AG20443 (cell line): ENCODE data around the gene SLC6A9.
A peak's percentile ranks its signal among the peaks of the same experiment; 100 is the strongest.

Experiments used
- DNase-seq: peaks from one replicate; pipeline ENCODE4 v3.0.0; 2012; ENCODE audit warnings: low spot score, mixed read lengths

The SLC6A9 gene

GRCh38 chr1:44031252-44032169 is at the start of gene SLC6A9:
TSS of gene SLC6A9 (minus strand) at chr1:44031462. CDS start at chr1:44024277, 7,185 bp downstream.
- DNase-seq: peak; percentile 72

- no peak for DNase-seq
Measured at GRCh38 chr1:44079566-44079965, 48.3 kb upstream of the SLC6A9 start.

- no peak for DNase-seq
Measured at GRCh38 chr1:44078104-44078503, 46.8 kb upstream of the SLC6A9 start.

- DNase-seq: no peak
Measured at GRCh38 chr1:44077421-44077820, 46.2 kb upstream of the SLC6A9 start.

- no peak for DNase-seq
Measured at GRCh38 chr1:44076066-44076465, 44.8 kb upstream of the SLC6A9 start.

- no peak for DNase-seq
Measured at GRCh38 chr1:44074415-44074814, 43.2 kb upstream of the SLC6A9 start.

- no peak for DNase-seq
Measured at GRCh38 chr1:44073528-44073927, 42.3 kb upstream of the SLC6A9 start.

- DNase-seq: no peak
Measured at GRCh38 chr1:44072821-44073220, 41.6 kb upstream of the SLC6A9 start.

GRCh38 chr1:44072204-44072603 is 40.9 kb upstream of the SLC6A9 start:
- peak; percentile 78 for DNase-seq

- DNase-seq: no peak
Measured at GRCh38 chr1:44071461-44071860, 40.2 kb upstream of the SLC6A9 start.

- DNase-seq: no peak
Measured at GRCh38 chr1:44068442-44068921, 37.2 kb upstream of the SLC6A9 start.

- DNase-seq: no peak
Measured at GRCh38 chr1:44067266-44068250, 36.3 kb upstream of the SLC6A9 start.

- DNase-seq: no peak
Measured at GRCh38 chr1:44062656-44063179, 31.5 kb upstream of the SLC6A9 start.

- DNase-seq: no peak
Measured at GRCh38 chr1:44061857-44062256, 30.6 kb upstream of the SLC6A9 start.

GRCh38 chr1:44060830-44061267 is 29.6 kb upstream of the SLC6A9 start:
- DNase-seq: no peak

GRCh38 chr1:44059664-44060355 is 28.5 kb upstream of the SLC6A9 start:
- no peak for DNase-seq

GRCh38 chr1:44059212-44059611 is 27.9 kb upstream of the SLC6A9 start:
- DNase-seq: no peak

- DNase-seq: no peak
Measured at GRCh38 chr1:44057293-44057692, 26.0 kb upstream of the SLC6A9 start.

GRCh38 chr1:44053394-44053793 is 22.1 kb upstream of the SLC6A9 start:
- DNase-seq: no peak

GRCh38 chr1:44050261-44050660 is 19.0 kb upstream of the SLC6A9 start:
- DNase-seq: peak; percentile 36

GRCh38 chr1:44049839-44050238 is 18.6 kb upstream of the SLC6A9 start:
- peak; percentile 78 for DNase-seq
